Measurements from ENCODE around the gene PTPRM.

Gene PTPRM

DNA sequence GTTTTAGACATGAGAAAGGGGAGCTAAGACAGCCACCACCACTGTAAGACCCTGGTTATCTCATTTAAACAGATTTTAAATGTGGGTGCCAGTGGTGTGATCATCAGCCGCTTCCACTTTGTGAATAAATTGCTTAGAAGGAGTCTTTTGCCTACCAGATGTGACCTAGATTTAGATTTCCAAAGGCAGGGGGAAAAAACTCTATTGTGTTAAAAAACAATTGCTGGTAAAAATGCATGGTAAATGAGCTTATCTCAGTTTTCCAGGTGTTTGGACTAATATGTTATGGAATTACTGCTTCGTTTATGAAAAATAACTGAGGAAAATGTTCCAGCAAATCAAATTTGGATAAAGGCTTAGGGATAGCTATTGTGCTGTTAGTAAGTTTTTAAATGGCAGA lies 575.8 kb downstream of the PTPRM start:
- DNase-seq: no peak

DNA sequence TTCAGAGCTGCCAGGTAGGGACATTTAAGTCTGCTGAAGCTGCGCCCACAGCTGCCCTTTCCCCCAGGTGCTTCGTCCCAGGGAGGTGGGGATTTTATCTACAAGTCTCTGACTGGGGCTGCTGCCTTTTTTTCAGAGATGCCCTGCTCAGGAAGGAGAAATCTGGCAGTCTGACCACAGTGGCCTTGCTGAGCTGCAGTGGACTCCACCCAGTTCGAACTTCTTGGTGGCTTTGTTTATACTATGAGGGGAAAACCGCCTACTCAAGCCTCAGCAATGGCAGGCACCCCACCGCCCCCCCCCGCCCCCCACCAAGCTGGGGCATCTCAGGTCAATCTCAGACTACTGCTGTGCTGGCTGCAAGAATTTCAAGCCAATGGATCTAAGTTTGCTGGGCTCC lies 584.1 kb downstream of the PTPRM start:
- DNase-seq: no peak

DNA sequence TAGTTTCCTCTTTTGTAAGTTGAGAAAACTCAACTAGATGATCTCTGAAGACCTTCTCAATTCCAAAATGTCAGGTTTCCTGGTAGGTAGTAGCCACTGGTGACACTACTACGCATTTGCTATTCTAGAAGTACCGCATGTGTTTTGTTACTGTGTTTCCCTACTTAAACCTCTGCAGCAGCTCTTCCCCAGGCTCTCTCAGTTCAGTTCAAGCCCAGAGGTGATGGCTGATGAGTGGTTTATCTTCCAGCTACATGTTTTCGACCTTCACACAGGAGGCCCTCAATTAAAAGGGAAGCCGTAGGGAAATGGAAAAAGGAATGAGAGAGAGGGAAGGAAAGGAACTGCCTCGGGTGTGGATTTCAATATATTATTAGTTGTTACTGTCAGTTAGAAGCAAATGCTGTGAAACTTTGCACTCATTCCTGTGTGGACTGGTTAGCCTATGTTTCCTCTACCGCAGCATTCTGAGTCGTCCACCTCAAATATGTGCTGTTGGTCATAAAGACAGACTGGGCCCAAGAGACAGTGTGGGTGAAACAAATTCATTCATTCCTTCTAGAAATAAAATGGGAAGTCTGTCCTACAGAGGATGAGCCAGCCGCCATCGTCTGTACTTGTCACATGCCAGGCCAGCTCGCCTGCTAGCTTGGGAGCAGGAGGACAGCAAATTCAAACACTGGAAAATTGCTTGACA lies 586.9 kb downstream of the PTPRM start:
- no peak for DNase-seq

DNA sequence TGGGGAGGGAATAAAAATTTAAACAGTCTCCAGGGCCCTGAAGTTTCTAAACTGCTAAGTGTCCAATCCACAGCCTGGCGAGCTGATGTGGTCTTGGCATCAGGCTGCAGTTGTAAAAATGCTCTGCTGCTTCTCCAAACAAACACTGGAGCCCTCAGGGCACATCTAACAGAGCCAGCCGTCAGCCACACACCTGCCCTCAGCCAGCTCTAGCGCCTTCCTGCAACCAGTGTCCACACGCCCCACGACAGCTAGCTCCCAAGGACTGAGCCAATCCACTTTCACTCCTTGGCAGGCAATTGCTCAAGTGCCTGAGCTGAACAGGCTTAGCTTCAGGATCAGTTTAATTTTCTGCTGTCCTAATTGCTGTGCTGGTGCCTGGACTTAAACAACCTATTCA lies 595.7 kb downstream of the PTPRM start:
- DNase-seq: no peak

DNA sequence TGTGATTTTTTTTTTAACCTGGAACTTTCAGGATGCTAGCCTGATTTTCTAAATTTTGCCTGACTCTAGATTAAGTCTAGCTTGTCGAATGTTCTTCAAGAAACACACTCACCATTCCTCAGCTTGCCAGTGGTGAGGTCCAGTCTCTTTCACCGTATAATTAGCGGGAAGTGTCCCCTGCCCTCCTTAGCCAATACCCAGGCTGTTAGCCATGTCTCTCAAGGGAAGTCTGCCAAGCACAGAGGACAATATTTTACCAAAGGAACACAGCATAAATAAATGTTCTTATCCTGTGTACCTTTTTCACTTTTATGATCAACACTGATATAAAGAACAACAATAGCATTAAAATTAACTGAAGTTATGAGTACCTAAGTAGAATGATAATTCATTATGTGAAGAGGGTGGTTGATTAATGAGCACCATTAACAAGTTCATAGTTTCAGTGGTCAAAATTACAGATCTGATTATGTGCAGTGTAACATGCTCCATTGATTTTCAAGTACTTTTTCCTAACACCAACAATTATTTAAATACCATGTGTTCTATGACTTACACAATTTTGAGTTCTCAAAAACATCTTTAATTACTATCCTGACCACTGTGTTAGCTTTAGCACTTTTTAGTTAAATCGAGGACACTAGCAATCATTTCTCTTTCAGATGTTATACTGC lies 596.3 kb downstream of the PTPRM start:
- no peak for DNase-seq

DNA sequence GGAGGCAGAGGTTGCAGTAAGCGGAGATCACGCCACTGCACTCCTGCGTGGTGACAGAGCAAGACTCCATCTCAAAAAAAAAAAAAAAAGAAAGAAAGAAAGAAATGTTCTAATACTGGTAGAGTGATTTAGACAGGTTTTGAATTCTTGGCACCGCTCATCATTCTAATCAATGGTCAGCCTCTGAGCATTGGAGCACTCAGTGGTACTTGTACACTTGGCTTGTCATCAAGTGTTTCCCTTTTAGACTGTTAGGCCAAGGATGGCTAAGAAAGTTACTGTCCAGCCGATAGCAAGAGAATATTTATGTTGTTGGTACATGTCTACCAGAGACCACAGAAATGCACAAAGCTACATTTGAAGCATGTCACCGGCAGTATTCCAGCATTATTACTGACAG lies 598.0 kb downstream of the PTPRM start:
- no peak for DNase-seq

DNA sequence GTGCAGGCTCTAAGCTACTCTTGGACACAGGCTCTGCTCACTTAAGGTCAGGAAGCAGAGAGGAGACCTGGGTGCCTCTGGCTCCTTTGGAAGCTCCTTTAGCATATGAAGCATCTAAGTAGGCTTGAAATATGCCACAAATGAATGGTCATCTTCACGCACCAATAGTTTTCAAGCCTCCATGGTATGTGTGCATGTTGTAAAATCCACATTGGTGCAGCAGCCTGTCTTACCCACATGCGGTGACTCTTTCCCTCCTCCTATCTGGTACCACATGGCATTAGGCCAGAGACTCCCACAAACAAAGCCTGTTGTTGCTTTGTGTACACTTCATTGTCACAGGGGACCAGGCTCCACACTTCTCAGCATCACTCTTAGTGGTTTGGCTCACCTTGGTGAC lies 599.9 kb downstream of the PTPRM start:
- DNase-seq: no peak

DNA sequence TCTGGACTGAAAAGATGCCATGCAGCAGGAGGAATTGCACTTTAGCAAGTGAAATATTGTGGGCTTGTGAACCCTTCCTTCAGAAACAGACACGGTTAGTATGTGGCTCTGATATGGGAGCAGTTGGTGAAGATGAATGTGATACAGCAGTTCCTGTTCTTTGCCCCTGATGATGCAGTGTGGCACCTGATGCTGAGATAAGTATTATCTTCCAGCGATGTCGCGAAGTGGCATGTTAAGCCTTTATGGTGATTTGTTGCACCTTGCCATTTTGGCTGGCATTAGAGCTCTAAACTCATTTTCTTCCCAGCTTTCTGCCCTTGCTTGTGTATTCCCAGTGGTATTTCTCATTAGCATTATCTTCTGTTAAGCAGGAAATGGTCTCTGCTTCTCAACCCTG lies 600.6 kb downstream of the PTPRM start:
- no peak for DNase-seq

DNA sequence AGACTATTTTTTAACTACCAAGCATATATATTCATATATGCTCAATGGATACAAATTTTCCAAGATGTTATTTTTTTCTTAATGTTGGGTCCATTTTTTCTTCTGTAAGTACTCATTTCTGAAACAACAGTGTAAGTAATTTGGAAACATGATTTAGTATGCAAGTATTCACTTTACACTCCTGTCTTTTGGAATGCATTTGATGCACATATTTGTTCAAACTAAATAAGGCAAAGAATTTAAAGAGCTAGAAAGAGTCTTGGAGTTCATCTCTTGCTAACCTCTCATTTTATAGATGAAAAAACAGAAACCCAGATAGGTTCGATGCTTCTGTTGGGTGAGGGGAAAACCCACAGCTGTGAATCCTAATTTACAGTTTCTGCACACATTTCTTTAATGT lies 602.6 kb downstream of the PTPRM start:
- DNase-seq: no peak

DNA sequence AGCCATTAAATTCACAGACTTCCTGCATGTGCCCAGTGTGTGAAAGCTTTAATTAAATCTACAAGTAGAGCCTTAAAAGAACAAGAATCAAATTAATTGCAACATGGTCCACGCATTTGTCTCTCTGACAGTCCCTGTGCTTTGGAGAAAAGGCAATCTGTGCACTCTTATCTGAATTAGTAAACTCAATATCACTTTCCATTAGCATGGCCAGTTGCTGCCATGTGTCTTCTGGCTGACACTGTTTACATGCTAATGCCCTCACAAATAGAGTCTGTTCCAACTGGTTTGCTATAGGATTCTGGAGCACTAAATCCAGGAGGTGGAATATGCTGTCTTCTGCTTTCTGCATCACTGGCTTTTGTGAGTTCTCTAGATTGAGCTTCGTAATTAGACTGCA lies 607.7 kb downstream of the PTPRM start:
- DNase-seq: no peak

DNA sequence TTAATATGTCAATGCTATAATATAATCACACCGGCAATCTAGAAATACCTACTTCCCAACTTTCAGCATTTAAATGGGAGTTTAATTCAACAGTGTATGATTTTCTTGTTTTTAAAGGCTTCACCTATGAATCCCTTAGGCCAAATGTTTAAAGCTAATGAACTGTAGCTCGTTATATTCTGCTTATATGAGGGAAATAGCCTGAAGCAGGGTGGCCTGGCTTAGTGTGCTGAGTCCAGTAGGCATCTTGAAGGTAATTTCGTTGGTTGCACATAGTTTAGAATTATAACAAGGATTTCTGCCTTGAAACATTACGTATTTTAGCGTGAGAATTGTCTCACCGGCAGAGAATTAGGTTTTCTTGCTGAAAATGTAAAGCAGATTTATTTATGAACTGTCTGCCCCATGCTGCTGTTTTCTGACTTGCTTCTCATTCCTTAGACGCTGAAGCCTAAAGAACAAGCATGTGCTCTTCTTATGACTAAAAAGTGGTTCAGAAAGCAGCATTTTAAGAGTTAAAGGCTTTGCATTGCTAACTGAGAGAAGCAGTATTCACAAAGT lies 608.5 kb downstream of the PTPRM start:
- no peak for DNase-seq

DNA sequence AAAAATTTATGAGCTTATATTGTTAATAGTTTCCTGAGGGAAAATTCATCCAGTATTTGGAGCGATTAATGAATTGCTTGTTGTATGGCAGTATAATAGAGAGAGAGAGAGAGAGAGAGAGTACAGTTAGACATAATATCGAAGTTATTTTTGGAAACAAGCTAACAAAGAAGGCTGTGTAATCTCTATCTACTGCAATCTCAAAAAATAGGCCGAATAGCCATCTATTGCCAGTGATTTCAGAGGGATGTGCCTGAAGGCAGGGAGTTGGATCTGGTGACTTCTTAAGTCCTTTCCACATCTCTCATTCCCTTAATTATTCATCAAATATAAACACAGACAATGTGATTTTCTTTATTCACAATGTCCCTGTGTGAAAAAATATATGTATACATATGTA lies 609.0 kb downstream of the PTPRM start:
- no peak for DNase-seq

DNA sequence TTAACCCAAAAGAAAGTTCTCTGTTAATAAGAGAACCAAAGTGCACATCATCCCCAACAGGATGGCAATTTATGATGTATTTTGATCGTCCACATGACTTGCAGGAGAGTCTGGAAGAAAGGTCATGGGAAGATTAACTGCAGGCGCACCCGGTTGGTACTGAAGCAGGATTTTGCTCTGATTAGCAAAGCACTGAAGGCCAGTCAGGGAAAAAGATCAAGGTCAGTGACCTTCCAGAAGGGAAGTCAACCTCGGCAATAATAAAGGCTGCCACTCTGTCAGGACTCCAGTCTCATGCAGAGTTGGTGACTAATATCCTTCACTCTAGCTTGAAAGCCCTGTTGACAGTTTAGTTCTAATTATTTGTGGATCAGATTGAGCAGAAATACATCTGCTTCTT lies 609.4 kb downstream of the PTPRM start:
- no peak for DNase-seq

DNA sequence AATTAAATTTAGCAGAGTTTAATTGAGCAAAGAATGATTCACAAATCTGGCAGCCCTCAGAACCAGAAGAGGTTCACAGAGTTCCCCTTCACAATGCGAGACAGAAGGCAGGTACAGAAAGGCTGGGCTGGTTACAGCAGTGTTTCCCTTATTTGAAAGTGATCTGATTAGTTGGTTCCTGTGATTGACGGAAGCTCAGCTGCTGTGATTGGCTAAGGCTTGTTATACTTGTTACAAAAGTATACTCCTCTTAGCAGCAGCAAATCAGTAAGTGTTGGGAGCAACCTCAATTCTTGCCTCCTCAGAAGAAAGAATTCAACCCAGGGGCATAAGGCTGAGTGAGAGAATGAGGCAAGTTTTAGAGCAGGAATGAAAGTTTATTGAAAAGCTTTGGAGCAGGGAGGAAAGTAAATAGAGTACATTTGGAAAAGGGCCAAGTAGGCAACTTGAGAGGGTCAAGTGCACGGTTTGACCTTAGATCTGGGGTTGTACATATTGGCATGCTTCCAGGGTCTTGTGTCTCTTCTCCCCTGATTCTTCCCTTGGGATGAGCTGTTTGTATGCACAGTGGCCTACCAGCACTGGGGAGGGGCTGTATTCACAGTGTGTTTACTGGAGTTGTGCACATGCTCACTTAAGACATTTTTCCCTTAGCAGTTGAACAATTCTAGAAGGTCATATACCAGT lies 610.4 kb downstream of the PTPRM start:
- DNase-seq: no peak

DNA sequence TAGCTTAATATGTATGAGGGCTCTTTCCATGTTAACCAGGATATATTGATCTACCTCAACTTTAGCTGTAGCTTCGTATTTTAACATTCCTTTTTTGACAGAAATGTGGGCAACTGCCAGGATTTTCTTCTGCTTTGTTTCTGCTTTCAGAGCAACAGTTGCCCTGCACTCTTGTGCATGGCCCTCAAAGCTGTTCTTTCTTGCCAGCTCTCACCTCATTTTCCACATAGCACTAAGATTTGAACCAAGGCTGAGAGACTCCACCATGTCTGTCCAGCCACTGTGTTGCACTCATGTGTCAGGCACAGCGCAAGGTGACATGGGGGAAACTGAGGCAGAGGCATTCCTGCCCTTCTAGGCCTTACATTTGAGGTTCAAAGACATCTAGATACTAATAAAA lies 619.3 kb downstream of the PTPRM start:
- no peak for DNase-seq

DNA sequence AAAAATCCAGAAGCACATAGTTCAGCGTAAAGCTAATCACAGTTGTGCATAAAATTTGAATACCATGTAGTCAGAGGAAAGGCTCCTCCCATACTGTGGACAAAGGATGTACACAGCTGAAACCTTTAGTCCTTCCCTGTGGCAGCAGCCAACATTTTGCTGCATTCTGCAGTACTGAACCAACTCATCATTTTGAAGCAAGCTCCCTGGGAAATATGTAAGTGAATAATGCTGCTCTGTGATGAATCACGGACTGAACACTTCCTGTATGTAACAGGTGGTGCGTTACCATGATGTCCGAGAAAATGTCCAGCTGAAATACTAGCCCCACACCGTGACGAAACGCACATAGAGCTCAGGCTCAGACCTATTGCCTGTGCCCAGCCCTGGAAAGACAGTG lies 621.1 kb downstream of the PTPRM start:
- DNase-seq: no peak

DNA sequence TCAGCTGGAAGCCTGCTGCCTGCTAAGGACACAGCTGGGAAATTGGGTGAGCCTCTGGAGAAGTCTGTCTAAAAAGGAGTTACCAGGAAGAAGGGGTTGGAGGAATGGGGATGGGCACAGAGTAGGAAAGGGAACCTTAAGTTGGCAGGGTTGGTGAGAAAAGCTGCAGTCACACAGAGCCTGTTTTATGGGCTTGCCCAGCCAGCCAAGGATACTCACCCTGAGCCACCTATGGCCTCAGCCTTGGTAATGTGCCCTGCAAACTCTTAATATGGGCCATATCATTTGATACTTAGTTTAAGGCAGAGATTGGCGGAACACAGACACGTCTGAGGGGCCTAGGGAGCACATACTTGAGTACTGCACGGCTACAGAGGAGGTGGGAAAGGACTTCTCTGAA lies 623.9 kb downstream of the PTPRM start:
- no peak for DNase-seq

DNA sequence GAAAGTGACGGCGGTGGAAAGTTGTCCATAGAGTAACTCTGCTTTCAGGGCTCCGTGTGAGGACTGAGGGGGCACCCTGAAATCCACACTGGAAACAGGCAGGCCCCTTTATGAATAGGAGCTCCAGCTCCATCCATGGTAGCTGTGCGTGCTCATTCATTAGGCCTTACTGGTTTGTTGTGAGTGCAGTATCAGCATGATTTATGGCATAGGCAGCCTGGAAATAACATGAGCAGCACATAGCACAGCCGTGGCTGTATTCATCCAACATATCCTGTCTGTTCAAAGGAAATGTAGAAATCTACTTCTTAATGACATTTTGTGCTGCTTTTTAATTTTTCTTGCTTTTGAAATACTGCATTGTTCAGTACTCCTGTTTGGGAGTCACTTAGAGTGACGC lies 627.3 kb downstream of the PTPRM start:
- no peak for DNase-seq

DNA sequence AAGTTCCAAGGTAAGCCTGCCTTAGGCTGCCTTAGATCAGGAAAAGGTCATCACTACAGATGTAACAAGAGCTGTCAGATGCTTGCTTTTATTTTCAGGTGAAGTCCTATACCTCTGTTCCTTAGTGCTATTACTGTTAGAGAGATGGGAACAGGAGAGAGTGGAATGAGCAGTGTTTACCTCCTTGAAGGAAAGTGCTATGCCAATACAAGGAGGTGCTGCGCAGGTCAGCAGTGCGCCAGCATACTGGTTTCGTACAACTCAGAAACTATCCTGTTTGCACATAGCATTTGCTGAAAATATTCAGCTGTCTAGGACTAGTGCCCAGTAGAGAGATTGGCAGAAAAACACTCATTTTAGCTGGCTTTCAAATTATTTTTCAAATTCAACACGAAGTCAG lies 629.1 kb downstream of the PTPRM start:
- no peak for DNase-seq

DNA sequence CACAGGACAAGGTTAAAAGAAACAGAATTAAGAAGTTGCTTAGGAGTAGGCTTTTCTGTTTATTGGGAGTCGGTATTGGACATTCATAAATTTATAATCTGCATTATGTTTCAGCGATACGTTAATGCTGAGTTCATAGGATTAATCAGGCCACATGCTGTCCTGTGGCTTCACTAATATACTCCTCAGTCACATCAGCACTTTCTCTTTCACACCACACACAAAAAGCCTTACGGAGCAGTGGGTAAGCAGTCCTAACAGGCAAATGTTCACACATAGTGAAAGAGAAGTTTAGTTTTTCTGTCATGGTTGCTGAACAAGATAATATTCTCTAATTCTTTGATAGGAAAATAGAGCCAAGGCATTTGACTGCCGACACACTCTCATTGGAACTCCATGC lies 630.4 kb downstream of the PTPRM start:
- no peak for DNase-seq

DNA sequence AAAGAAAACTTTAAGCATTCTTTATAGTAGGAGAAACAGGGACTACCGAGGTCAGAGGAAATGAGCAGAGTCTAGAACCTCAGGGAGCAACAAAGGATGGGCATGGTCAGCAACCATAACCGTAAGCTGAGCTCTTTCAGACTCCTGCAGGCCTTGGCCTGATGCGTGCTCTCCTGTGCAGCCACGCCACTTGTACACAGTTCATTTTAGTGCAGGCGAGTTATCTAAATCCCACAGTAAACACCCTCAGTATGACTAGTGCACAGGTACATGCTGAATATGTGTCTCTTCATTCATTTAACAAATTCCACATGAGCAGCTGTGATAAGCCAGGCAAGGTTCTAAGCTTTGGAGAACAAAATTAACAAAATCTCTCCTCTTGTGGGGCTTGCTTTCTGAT lies 640.9 kb downstream of the PTPRM start:
- DNase-seq: no peak

DNA sequence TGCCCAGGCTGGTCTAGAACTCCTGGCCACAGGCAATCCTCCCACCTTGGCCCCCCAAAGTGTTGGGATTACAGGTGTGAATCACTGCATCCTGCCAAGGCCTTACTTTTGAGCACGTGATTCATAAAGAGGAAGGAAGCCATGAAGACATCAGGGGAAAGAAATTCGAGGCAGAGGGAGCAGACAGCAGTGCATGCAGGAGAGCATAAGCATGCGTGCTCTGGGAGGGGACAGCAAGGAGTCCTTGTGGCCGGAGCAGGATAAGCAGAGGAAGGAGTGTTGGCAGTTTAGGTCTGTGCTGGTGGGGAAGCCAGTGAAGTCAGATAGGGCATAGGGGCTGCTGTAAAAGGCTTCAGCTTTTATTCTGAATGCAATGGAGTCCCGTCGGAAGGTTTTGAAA lies 641.6 kb downstream of the PTPRM start:
- no peak for DNase-seq

DNA sequence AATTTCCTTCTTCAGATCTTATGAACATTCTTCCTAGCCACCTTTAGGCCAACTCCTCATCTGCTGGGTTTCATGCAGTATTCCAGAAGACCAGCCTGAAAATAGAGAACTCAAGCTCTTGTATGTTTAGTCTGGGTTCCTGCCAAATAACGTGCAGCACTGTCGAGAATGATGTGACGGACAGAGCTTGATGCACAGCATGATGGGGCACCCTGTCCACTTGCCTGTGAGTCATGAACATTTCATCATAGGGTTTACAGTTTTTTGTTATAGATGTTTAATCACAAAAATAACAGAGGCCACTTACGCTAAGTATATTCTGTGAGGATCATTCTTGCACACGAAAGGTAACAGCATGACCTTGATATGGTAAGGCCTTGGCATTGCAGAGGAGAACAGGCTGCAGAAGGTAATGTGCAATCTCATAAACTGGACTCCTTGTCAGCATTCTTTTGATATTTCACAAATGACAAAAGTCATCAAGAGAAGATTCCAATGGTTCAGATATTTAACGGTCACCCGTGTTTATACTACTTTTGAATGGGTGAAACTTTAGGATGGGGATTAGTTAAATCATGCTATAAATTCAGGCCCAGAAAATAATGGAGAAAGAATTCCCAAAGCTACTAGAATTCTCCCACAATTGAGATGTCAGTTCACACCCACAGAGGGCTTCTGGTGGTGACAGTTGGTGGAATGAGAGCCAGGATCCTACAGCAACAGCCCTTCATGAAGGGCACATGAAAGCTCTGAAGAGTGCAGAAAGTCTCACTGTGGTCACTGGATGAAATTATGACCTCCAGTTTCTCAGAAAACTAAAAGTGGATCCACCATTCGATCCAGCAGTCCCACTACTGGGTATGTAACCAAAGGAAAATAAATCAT lies 646.0 kb downstream of the PTPRM start:
- no peak for DNase-seq

Data from SIG-M5 (cell line).